Lower lobe of right lung (tissue), 2 donors: ENCODE measurements around the gene DUSP23. TPM values are rescaled to one million over a fixed set of nuclear protein-coding genes. Genes with fewer than 3 reads are reported as not detected.
A peak's percentile ranks its signal among the peaks of the same experiment; 100 is the strongest.

Experiments
- ATAC-seq, 2 donors: fragments of 200-7000 bp; cut with Tn5 transposase; one replicate each; pipeline ENCODE4 v1.9.1; 2020 to 2022; ENCODE audit warnings: mild to moderate bottlenecking in 2 of 2, moderate library complexity in 2 of 2
- DNase-seq: peaks from one replicate; pipeline ENCODE4 v3.0.0-alpha.2; 2020
- H3K27ac ChIP-seq: fragments of 200-600 bp; one replicate; pipeline ENCODE4 v1.8.0; 2022
- H3K27me3 ChIP-seq: fragments of 200-600 bp; one replicate; pipeline ENCODE4 v1.8.0; 2022; ENCODE audit warnings: low read depth
- H3K36me3 ChIP-seq: fragments of 200-600 bp; one replicate; pipeline ENCODE4 v1.8.0; 2022; ENCODE audit warnings: mild to moderate bottlenecking
- H3K4me1 ChIP-seq: fragments of 200-600 bp; one replicate; pipeline ENCODE4 v1.8.0; 2022
- H3K4me3 ChIP-seq: fragments of 200-600 bp; one replicate; pipeline ENCODE4 v1.8.0; 2022; ENCODE audit warnings: mild to moderate bottlenecking
- H3K9me3 ChIP-seq: fragments of 200-600 bp; one replicate; pipeline ENCODE4 v1.8.0; 2022
- intact Hi-C: fragments of 100-400 bp; cut with DNase I; formaldehyde crosslinking; loops from one replicate; pipeline ENCODE4 v1.11.0; 2022
- total RNA-seq: library from RNA; stranded (reverse); fragmentation: NEBNext Ultra II Directional; extraction: Animal tissue kit (Norgen Biotek cat#: 25700); gene quantifications from one replicate; pipeline ENCODE4 v1.2.1, GENCODE V29; 2021
- TF ChIP-seq, protein P1 (sequence below): fragments of 200-600 bp; IDR thresholded peaks from one replicate; pipeline ENCODE4 v1.8.0; 2022; ENCODE audit warnings: antibody characterized with exemption, mild to moderate bottlenecking
- donor health status: DM: no; HTN: yes; CAD: no; lungs with severe emphysema.

The DUSP23 gene
- total RNA-seq, 1 donor from 2014 or later = 55.5 TPM

DNA sequence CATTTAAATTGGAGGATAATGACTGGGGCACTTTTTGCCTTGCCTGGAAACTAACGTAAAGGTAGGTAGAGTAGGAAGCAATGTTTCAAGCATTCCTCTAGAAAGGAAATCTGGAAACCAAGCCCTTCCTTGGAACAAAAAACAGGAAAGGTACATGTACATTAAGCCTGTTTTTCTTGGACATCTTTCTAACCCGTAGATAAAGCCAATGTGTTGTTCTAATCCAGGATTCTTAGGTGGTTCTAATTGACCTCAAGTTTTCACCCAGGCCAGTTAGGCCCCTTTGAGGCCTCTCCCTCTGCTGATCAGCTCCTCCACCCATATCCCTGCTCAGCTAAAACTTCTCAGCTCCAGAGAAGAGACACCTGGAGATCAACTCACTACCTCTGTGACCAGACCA is 6.3 kb upstream of the DUSP23 start:
- Histone ChIP-seq H3K27me3 (no peaks in the 10 kb centered on the region), H3K36me3 (no peaks in the 10 kb centered on the region), H3K27ac (no peak overlapping the region), H3K4me1 (peaks cover 8% of the 10 kb centered on the region), H3K4me3 (no peak overlapping the region), H3K9me3 (no peaks in the 10 kb centered on the region)
- ATAC-seq = no peak
- TF ChIP-seq, protein P1, sequence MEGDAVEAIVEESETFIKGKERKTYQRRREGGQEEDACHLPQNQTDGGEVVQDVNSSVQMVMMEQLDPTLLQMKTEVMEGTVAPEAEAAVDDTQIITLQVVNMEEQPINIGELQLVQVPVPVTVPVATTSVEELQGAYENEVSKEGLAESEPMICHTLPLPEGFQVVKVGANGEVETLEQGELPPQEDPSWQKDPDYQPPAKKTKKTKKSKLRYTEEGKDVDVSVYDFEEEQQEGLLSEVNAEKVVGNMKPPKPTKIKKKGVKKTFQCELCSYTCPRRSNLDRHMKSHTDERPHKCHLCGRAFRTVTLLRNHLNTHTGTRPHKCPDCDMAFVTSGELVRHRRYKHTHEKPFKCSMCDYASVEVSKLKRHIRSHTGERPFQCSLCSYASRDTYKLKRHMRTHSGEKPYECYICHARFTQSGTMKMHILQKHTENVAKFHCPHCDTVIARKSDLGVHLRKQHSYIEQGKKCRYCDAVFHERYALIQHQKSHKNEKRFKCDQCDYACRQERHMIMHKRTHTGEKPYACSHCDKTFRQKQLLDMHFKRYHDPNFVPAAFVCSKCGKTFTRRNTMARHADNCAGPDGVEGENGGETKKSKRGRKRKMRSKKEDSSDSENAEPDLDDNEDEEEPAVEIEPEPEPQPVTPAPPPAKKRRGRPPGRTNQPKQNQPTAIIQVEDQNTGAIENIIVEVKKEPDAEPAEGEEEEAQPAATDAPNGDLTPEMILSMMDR = no peak
- intact Hi-C loops = no loop called here
- DNase-seq = no peak

- Histone ChIP-seq H3K4me1 (peaks cover 18% of the 10 kb centered on the region), H3K27me3 (no peaks in the 10 kb centered on the region), H3K9me3 (no peaks in the 10 kb centered on the region), H3K27ac (no peak overlapping the region), H3K36me3 (no peaks in the 10 kb centered on the region), H3K4me3 (no peak overlapping the region)
- TF ChIP-seq, protein P1 = no peak
- intact Hi-C loops = no loop called here
- ATAC-seq (no peak), DNase-seq (no peak)
Measured at GRCh38 chr1:159775716-159776115, 5.0 kb upstream of the DUSP23 start.

DNA sequence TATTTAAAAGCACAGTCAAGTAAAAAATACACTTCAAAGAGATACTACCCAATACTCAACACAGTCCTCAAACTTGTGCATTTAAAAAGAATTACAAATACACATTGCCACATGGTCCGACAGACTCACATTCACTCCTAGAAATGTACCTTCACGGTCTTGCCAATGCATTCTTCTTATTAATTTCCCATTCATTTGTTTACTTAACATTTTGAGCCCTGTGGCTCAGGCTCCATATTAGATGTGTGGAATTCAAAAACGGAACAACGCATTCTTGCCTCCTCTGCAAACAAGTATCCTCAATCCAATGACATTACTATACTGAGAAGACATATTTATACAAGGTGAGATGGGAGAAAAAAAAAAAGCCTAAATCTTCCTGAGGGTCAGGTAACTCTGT is 2.5 kb upstream of the DUSP23 start:
- no peak overlapping the region for H3K4me3 ChIP-seq
- H3K27ac ChIP-seq = peak overlapping the region; percentile 92
- H3K9me3 ChIP-seq = no peaks in the 10 kb centered on the region
- no peaks in the 10 kb centered on the region for H3K36me3 ChIP-seq
- TF ChIP-seq, protein P1 = no peak
- peaks cover 30% of the 10 kb centered on the region for H3K4me1 ChIP-seq
- ATAC-seq (no peak), DNase-seq (no peak)
- H3K27me3 ChIP-seq = no peaks in the 10 kb centered on the region
- intact Hi-C loops = no loop called here

DNA sequence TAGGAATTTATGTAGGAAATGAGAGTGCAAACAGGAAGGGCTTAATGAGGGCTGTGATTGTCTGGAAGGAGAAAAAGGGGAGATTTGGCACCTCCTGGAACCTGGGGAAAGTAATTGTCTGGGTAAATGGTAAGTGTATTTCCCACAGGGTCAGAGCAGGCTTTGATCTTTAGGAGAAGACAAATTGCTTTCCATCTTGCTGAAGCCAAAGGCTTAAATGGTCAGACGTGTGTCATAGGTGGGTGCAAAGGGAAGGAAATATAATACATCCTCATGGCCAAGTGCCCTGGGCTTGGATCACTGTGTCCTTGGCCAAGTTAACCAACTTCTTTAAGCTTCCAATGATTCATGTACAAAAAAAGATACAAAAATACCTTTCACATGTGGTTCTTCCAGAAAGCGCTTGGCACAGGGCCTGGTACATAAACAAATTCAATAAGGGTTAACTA is 1.3 kb upstream of the DUSP23 start:
- H3K27ac ChIP-seq = peak overlapping the region; percentile 92
- H3K36me3 ChIP-seq = no peaks in the 10 kb centered on the region
- ATAC-seq (no peak), DNase-seq (no peak)
- intact Hi-C loops = no loop called here
- H3K9me3 ChIP-seq = no peaks in the 10 kb centered on the region
- no peak overlapping the region for H3K4me3 ChIP-seq
- TF ChIP-seq, protein P1 = no peak
- H3K4me1 ChIP-seq = peaks cover 30% of the 10 kb centered on the region
- H3K27me3 ChIP-seq = no peaks in the 10 kb centered on the region

- Histone ChIP-seq H3K27me3 (no peaks in the 10 kb centered on the region), H3K4me1 (peaks cover 30% of the 10 kb centered on the region), H3K4me3 (peak overlapping the region; percentile 94), H3K36me3 (no peaks in the 10 kb centered on the region), H3K9me3 (no peaks in the 10 kb centered on the region), H3K27ac (peak overlapping the region; percentile 92)
- ATAC-seq = no peak
- intact Hi-C loops = no loop called here
- no peak for DNase-seq
- TF ChIP-seq, protein P1 = no peak
Measured at GRCh38 chr1:159781992-159782391, 1.2 kb downstream of the DUSP23 start.

GRCh38 chr1:159783724-159784123 is 3.0 kb downstream of the DUSP23 start:
- Histone ChIP-seq H3K4me3 (no peak overlapping the region), H3K27me3 (no peaks in the 10 kb centered on the region), H3K9me3 (no peaks in the 10 kb centered on the region), H3K36me3 (no peaks in the 10 kb centered on the region), H3K27ac (no peak overlapping the region), H3K4me1 (peaks cover 28% of the 10 kb centered on the region)
- TF ChIP-seq, protein P1 = no peak
- DNase-seq (no peak), ATAC-seq (no peak)
- intact Hi-C loops = no loop called here
